ENCODE results near the gene OCA2.

Gene OCA2

DNA sequence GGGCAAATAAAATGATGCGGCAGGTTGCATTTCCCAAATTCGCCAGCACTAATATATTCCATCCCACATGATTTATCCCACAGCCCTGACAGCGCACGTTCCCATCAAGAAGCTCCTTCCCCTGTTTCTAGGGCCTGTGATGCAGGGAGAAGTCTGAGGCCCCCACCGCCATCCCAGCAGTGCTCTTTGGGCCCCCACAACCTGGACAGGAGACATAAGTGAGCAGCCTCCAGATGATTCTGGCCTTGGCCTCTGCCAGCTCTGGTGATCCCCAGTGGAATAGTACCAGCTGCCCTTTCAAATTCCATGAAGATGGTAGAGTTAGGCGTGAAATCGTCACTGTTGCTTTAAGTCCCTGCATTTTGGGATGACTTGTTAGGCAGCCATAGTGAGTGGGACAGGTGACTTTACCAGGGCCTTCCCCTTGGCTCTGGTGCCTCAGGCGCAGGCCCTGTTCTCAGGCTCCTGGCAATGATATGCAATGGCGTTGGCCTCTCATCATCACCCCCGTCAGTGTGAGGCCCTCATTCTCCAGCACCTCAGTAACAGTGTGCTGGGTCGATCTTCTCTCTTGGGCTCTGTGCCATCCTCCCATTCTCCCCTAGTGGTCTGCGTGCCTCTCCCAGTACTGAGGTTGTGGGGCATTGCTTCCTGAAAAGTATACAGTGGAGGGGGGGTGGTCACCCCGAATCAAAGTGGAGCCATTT, 263.7 kb downstream of the OCA2 start:
- DNase-seq, result no peak

DNA sequence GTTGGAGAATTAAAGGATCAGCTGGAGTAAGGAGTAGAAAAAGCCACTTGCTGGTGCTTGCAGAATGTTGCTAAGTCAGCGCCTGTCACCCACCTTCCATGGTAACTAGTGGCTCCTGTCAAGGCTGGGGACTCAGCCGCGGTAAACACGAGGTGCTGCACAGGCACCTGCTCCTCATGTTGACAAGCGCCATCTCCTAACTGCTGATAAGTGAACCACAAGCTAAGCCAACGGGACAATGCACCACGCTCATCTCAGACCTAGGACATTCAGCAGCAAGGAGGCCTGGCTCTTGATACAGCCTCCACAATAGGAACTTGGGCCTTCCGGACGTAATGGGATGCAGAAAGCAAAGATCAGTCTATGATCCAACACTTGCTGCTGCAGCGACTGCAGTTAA, 264.4 kb downstream of the OCA2 start:
- DNase-seq, result no peak

DNA sequence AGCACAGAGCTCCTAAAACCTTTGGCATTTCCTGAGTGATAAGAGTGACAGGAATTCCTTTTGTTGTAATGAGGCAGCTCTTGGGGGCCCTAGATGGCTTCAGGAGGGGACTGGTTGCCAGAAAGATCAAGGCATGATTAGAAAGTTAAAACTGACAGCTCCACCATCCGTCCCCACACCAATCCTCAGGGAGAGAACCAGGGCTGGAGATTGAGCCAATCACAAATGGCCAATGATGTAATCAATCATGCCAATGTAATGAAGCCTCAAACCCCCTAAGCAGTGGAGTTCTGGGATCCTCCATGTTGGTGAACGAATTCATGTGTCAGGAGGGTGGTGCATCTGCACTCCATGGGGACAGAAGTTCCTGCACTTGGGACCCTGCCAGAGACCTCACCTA, 265.1 kb downstream of the OCA2 start:
- no peak for DNase-seq

GRCh38 chr15:27833178-27833577, 265.9 kb downstream of the OCA2 start:
- no peak for DNase-seq

DNA sequence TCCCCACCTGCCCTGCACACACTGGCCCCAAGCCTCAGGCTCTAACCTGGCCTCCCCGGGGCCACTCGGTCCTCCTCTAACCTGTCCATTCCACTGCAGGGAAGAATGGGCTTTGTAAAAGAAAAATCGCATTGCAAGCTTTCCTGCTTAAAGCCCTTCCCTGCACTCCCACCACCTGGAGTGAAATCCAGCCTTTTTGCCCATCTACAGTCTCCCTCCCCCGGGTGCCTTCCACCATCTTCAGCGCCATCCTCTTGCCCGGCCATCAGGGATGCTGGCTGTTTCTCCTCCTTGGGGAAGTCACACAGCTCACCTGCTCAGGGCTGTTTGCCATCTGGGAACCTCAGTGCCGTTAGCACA, 266.9 kb downstream of the OCA2 start:
- no peak for DNase-seq

GRCh38 chr15:27831384-27832236, 267.5 kb downstream of the OCA2 start:
- DNase-seq, result no peak

DNA sequence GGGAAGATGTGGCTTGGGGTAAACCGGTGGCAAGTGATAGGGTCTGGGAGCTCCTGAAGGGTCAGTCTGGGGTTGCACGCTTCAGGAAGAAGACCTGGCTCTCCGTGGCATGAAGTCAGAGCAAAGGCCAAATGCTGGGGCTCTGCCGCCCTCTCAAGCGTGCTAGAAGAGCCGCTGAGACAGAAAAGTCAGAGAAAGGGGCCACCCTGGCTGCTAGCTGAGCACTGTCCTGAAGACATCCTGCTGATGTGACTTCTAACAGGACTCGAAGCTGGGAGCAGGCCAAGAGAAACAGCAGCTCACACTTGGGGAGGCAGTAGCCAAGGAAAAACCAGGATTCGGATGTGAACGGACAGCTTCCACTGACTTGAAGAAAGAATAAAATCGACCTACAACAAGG, 270.4 kb downstream of the OCA2 start:
- DNase-seq, result no peak

GRCh38 chr15:27826902-27827714, 272.0 kb downstream of the OCA2 start:
- DNase-seq, result no peak

GRCh38 chr15:27826411-27826810, 272.7 kb downstream of the OCA2 start:
- no peak for DNase-seq

DNA sequence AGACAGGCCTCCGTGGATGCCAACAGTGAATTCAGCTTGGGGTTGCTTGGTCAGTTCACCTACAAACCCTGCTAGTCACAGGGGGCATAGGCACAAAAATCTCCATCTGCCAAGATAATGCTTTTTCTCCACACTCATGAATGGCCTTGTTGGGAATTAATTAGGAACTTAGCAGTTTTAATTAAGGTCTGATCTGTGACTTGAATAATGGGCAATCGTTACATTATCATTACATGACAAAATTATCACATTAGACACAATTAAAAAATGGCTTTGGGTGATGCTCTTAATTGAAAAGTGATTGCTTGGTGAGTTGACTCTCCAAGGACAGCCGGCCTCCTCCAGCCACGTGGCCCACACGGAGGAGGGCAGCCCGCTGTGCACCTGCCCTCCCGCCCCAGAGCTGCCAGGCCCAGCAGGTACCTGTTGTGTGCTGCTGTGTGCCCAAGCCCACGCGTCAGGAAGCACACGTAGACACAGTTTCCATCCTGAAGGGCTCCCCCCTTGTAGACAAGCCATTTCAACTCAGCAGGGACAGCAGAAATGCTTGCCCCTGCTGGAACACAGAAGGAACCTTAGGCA, 274.2 kb downstream of the OCA2 start:
- DNase-seq, result no peak

DNA sequence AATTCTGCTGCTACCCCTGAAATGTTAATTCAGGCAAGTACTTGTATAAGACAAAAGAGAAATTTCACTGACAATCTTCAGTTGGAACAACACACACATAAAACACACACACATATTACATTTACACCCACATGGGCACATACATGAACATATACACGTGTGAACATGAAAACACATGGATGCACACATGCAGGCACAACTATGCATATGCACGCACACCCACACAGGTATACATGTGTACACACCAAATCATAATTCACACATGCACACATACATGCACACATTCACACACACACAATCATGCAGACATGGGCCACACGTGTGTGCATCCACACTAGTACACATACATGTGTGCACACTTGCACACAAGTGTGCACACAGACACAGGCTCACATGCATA, 277.8 kb downstream of the OCA2 start:
- no peak for DNase-seq

GRCh38 chr15:27820722-27821121, 278.4 kb downstream of the OCA2 start:
- no peak for DNase-seq

- DNase-seq, result no peak
These were observed 278.9 kb downstream of the OCA2 start for GRCh38 chr15:27820232-27820631.

DNA sequence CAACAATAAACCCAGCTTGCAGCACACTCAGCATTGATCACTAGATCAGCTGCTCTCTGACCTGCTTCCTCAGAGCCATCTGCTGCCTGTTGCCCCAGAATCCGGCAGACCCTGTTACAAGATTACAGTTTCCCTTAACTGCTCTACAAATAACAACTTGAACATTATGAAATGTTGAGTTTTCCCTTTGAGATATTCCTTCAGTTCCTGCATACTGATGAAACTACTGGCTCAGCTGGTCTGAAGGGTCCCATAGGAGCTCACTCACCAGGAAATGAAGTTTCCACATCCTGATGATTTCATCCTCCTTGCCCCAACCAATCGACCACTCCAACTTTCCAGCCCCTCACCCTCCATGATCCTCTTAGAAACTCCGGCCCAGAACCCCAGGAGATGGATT, 281.9 kb downstream of the OCA2 start:
- no peak for DNase-seq

DNA sequence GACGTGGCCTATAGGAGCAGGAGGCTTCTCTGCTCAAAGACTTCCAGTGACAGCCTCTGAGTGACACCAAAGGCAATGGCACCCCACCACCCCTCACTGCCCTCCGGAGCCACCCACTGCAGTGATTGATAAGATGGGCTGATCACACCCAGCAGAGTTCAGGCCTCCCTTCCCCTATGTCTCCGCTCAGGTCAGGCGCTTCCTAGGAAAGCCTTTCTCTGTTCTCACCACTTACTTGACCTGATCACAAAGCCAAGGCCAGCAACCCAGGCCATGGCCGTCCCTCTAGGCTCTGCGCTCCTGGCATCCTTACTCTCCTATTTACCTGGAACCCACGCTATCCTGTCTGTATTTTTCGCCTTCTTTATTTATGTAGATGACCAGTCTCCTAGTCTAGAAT, 282.3 kb downstream of the OCA2 start:
- no peak for DNase-seq

- no peak for DNase-seq
These were observed 284.1 kb downstream of the OCA2 start for GRCh38 chr15:27815035-27815434.

DNA sequence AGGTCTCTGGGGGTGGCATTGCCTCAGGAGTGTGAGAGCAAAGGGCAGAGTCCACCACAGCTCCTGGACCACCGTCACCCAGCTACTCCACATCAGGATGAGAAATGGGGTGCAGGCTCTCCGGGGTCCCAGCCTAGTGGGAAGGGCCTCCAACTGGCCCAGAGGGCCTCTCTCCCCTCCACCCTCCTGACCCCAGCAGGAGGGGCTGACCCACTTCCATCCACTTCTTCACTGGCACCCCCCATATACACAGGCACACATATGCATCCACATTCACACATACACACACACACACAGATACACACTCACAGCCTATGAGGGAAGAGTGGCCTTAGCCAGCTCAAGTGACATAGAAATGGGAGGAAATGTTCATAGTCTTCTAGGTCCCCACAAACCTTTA, 286.0 kb downstream of the OCA2 start:
- no peak for DNase-seq

DNA sequence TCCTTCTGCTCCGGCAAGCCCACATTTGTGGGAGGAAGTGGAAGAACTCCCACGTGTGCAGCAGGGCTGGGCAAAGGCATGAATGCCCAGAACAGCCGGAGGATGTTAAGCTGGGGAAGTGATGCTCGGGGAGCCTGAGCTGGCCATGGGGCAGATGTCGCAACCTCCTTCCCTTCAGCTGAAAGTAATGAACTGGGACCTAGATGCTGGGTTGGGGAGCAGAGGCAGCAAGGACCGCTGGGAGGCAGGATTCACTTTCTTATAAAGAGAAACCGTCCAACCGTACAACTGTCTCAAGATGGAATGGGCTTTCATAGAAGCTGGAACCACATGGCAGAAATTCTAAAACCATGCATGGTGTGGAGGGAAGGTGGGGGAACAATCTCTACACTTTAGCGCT, 290.9 kb downstream of the OCA2 start:
- DNase-seq, result no peak

GRCh38 chr15:27807335-27807734, 291.8 kb downstream of the OCA2 start:
- DNase-seq, result no peak

- no peak for DNase-seq
These were observed 292.7 kb downstream of the OCA2 start for GRCh38 chr15:27806396-27806795.

DNA sequence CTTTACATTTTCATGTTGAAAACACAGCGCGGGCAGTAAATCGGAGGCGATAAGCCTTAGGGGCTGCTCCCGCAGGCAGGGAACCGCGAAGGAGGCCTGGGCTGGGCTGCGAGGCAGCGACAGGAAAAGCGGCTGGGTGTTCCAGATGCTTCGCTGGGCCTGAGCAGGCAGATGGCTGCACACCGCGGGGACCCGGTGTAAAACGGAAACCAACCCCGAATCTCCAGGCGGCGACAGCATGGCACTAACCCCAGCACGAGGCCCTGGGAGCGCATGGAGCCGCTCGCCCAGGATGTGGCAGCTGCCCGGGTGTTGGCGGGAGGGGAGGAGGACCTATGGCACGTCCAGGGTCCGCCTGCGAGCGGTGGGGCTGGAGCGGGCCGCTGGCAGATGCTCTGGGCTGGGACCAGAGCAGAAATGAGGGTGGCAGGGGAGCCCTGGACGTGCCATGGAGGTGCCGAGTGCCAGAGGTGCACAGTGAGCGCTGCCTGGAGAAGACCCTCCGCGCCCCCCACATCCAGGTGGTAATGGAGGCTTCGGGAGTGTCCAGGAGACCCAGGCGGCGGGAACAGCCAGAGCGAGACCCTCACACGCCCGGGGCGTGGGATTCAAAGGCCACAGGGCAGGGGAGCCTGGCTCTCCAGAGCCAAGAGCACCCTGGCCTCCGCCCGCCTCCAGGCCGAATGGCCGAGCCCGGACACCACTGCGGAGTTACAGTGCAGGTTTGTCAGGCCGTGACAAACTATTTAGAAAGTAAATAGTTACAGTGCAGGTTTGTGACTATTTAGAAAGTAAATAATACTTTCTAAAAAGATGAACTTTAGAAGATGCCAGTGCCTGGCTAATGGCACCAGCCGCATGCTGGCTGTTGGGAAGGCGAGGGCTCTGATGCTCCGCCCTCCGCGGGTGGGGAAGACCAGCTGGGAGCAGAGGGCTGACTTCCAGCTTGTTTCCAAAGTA, 293.6 kb downstream of the OCA2 start:
- no peak for DNase-seq

Measured in amniotic stem cell (primary cell).